Adrenal gland (tissue), 5 donors: ENCODE results near the gene ACR.

ENCODE experiments used
- POLR2A ChIP-seq, 2 donors: fragments of 450-650 bp; IDR thresholded peaks; one replicate each; pipeline ENCODE4 v1.6.1; 2017; ENCODE audit warnings: antibody characterized with exemption in 2 of 2, mild to moderate bottlenecking in 2 of 2, moderate library complexity in 1 of 2
- TF ChIP-seq, protein P1 (sequence below), 6 experiments: fragments of 450-650 bp in 4 of 6; fragments of 200-600 bp in 2 of 6; sonication (generic) in 1 of 6; IDR thresholded peaks; 1 replicate in 5 of 6; 2 replicates in 1 of 6; pipeline versions ENCODE4 v1.5.1 to v1.8.0; 2016 to 2021; ENCODE audit warnings: antibody characterized with exemption in 6 of 6, mild to moderate bottlenecking in 2 of 6, moderate library complexity in 1 of 6
- donor health status: DM: no; HTN: no; CAD: no.

DNA sequence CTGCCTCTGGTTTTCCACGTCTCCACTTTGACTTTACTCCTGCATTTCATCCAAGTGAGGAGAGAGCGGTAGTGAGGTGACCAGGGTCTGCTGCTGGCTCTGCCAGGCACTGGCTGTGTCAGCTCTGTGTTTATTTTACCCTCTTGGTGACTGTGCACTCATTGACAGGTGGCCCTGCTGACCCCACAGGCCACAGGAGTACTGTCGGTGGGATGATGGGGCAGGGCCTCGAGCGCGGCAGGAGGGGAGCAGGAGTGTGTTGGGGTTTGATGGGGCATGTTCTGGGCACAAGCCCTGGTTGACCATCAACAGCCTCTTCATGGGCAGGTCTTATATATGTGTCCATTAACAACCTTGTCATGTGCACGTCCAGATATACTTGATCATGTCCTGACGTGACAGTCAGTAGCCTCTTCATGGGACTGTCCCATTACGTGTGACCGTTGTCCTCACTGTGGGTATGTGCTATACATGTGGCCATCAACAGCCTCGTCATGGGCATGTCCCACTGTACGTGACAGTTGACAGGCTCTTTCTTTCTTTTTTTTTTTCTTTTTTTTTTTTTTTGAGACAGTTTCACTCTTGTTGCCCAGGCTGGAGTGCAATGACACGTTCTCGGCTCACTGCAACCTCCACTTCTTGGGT, 31.4 kb upstream of the ACR start:
- TF ChIP-seq, protein P1, sequence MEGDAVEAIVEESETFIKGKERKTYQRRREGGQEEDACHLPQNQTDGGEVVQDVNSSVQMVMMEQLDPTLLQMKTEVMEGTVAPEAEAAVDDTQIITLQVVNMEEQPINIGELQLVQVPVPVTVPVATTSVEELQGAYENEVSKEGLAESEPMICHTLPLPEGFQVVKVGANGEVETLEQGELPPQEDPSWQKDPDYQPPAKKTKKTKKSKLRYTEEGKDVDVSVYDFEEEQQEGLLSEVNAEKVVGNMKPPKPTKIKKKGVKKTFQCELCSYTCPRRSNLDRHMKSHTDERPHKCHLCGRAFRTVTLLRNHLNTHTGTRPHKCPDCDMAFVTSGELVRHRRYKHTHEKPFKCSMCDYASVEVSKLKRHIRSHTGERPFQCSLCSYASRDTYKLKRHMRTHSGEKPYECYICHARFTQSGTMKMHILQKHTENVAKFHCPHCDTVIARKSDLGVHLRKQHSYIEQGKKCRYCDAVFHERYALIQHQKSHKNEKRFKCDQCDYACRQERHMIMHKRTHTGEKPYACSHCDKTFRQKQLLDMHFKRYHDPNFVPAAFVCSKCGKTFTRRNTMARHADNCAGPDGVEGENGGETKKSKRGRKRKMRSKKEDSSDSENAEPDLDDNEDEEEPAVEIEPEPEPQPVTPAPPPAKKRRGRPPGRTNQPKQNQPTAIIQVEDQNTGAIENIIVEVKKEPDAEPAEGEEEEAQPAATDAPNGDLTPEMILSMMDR (IDR thresholded peaks at IDR 0.05), result no peak
- TF ChIP-seq POLR2A (IDR thresholded peaks at IDR 0.05), result no peak
